Loucy (cell line): Measurements from ENCODE around the gene CATSPERD.

Source experiments
- EZH2phosphoT487 ChIP-seq: fragments of 200-600 bp; IDR thresholded peaks from 2 replicates; pipeline ENCODE4 v1.6.1; 2018; ENCODE audit warnings: antibody characterized with exemption, mild to moderate bottlenecking, moderate library complexity, borderline replicate concordance
- TF ChIP-seq, protein P1 (sequence below): fragments of 200-600 bp; sonication (generic); conservative IDR thresholded peaks from 2 replicates; pipeline ENCODE4 v1.5.1; 2014; ENCODE audit warnings: mild to moderate bottlenecking, antibody characterized with exemption, low read length

DNA sequence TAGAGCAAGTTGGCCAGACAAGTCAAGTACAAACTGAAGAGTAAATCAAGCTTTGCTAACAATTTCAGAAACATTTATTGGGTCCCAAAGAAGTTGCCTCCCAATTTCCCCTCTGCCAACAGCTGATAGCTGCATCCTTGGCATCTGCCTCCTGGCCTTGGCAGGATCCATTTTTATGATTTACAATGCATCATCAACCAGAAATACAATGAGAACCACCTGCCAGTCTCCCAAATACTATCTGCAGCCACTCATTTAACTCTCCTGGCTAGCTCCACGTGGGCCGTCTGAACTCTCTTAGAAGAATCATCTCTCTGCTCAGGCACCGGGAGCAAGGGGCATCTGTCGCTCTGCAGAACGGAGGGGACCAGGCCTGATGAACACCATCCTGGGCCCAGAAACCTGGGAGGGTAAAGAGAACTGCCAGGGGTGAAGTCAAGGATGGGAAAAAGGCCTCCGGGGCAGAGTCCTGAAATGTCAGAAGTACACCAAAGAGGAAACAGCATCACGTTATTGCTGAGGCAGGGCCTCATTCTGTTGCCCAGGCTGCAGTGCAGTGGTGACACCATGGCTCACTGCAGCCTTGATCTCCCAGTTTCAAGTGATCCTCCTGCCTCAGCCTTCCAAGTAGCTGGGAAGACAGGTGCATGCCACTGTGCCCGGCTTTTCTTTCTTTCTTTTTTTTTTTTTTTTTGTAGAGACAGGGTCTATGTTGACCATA is 3.1 kb upstream of the CATSPERD start:
- TF ChIP-seq, protein P1, sequence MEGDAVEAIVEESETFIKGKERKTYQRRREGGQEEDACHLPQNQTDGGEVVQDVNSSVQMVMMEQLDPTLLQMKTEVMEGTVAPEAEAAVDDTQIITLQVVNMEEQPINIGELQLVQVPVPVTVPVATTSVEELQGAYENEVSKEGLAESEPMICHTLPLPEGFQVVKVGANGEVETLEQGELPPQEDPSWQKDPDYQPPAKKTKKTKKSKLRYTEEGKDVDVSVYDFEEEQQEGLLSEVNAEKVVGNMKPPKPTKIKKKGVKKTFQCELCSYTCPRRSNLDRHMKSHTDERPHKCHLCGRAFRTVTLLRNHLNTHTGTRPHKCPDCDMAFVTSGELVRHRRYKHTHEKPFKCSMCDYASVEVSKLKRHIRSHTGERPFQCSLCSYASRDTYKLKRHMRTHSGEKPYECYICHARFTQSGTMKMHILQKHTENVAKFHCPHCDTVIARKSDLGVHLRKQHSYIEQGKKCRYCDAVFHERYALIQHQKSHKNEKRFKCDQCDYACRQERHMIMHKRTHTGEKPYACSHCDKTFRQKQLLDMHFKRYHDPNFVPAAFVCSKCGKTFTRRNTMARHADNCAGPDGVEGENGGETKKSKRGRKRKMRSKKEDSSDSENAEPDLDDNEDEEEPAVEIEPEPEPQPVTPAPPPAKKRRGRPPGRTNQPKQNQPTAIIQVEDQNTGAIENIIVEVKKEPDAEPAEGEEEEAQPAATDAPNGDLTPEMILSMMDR = no peak
- TF ChIP-seq EZH2phosphoT487 = no peak
